ENCODE data around the gene FAM227A. TPM values are rescaled to one million over a fixed set of nuclear protein-coding genes. Genes with fewer than 3 reads are reported as not detected.

FAM227A gene
- total and polyA plus RNA-seq, 2 of the 8 experiments (the other 6 are each of a cell fraction or from before 2014, with no cell fraction given), result 2.1 to 3.9 TPM

DNA sequence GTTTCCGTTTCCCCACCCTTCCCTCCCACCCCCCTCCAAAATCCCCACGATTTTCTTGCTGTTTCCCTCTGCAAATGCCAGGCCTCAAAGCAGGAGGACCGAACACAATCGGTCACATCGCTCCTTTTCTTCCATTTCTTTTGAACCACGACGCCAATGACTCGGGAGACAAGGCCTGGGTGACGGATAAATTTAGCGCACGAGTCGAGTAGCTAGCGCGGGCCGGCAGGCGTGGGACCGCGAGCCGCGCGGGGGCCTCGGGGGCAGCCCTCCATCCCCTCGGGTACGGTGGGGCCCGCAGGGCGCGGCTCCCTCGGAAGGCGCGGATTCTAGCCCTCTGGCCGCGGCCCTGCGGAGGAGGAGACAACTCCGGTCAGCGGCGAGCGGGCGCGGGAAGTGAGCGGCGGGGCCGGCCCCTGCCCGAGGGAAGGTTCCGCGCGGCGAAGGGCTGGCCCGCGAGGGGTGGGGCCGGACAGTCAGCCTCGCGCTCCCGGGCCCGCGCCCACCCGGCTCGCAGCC lies 44.1 kb upstream of the FAM227A start:
- peak overlapping the region; percentile 90 to 94 (median 90) for H3K9ac ChIP-seq (replicated peaks in 1 of 4; ENCODE audit: extremely low read depth in 1 of 4, low read depth in 3 of 4, low read length in 3 of 4)
- no peak for DNase-seq (ENCODE audit: low read depth in 1 of 2, low spot score in 2 of 2)
- no peak overlapping the region for H4K91ac ChIP-seq (replicated peaks; ENCODE audit: insufficient read length, low read length)
- no peak overlapping the region for H2AK5ac ChIP-seq (ENCODE audit: low read depth, low read length)
- no peaks in the 10 kb centered on the region for H3K27me3 ChIP-seq (replicated peaks in 1 of 4; ENCODE audit: control insufficient read depth in 3 of 4, extremely low read depth in 1 of 4, insufficient read depth in 3 of 4, low read length in 3 of 4)
- no peaks in the 10 kb centered on the region for H3K9me3 ChIP-seq (ENCODE audit: insufficient read depth in 2 of 2, low read depth in 1 of 2, low read length in 1 of 2)
- peaks cover 2% of the 10 kb centered on the region; the same call in 1 of the 2 replicates for H3K79me1 ChIP-seq (ENCODE audit: low read depth, low read length)
- no peak overlapping the region for H3K14ac ChIP-seq (ENCODE audit: insufficient read length)
- H3K23ac ChIP-seq (ENCODE audit: insufficient read length), result no peak overlapping the region
- H2BK15ac ChIP-seq (ENCODE audit: low read length), result 0 out of 2 replicates have a peak overlapping the region, but pooled peaks have one; percentile 68
- peak overlapping the region; percentile 97 for H3K27ac ChIP-seq (ENCODE audit: low read depth, low read length)
- H3K4me2 ChIP-seq (ENCODE audit: insufficient read depth in 1 of 2, low read depth in 2 of 2, low read length in 2 of 2), result peak overlapping the region; percentile 81 to 96
- no peak overlapping the region for H2BK120ac ChIP-seq (replicated peaks; ENCODE audit: low read depth, low read length)
- 0 out of 2 replicates have a peak overlapping the region, but pooled peaks have one; percentile 9 for H2AFZ ChIP-seq (ENCODE audit: low read length)
- H2BK12ac ChIP-seq (ENCODE audit: low read depth, low read length), result no peak overlapping the region; the same call in 1 of the 2 replicates
- peak overlapping the region; percentile 74 to 100 (median 88) for H3K4me3 ChIP-seq (ENCODE audit: extremely low read depth in 1 of 4, insufficient read depth in 2 of 4, low read depth in 3 of 4, low read length in 4 of 4)
- CTCF ChIA-PET (ENCODE audit: partially characterized antibody), result interaction anchor here (0.5 to 1.5 kb wide), 3 partner anchors 19 to 274 kb away, joined by 3 to 11 read pairs (median 3); partner anchors contain the start of gene TOMM22
- no peaks in the 10 kb centered on the region; a peak in 2 of 8 replicates for H3K36me3 ChIP-seq (ENCODE audit: control insufficient read depth in 2 of 4, insufficient read depth in 4 of 4, low read length in 3 of 4)
- H2BK5ac ChIP-seq (ENCODE audit: low read depth, low read length), result peak overlapping the region; percentile 27; the same call in 1 of the 2 replicates
- H4K20me1 ChIP-seq (replicated peaks in 1 of 2; ENCODE audit: control insufficient read depth in 1 of 2, insufficient read depth in 2 of 2, low read length in 2 of 2), result peaks cover 0 to 3% of the 10 kb centered on the region in 2 experiments
- H3K18ac ChIP-seq (ENCODE audit: extremely low read depth, low read length), result peak overlapping the region; percentile 36; the same call in 1 of the 2 replicates
- peak overlapping the region; percentile 56 for H4K5ac ChIP-seq (ENCODE audit: insufficient read length, low read depth, low read length)
- peaks cover 0 to 31% of the 10 kb centered on the region in 2 experiments; a peak in 2 of 4 replicates for H3K79me2 ChIP-seq (ENCODE audit: control insufficient read depth in 1 of 2, insufficient read depth in 2 of 2, low read length in 2 of 2)
- WGBS, 2 experiments (ENCODE audit: extremely low coverage in 1 of 2, insufficient coverage in 1 of 2, insufficient read length in 1 of 2, insufficient replicate concordance in 2 of 2, low coverage in 1 of 2, low lambda C conversion rate in 2 of 2, missing lambda C conversion rate in 1 of 2), result 2% methylated on average over 42 of the region's 57 CpGs; no CpG with 5 or more reads in 1 of the 2 experiments
- peak overlapping the region; percentile 84; the same call in 1 of the 2 replicates for H4K8ac ChIP-seq (ENCODE audit: extremely low read depth, insufficient read depth, low read length)
- POLR2A ChIA-PET (ENCODE audit: partially characterized antibody), result interaction anchor here (0.8 to 13.1 kb wide), 4 partner anchors 8 to 17 kb away, joined by 3 to 123 read pairs (median 6); partner anchors contain the start of gene TOMM22
- no peak for FAIRE-seq
- H3K4ac ChIP-seq (replicated peaks; ENCODE audit: insufficient read length, low read depth, low read length), result no peak overlapping the region
- H3K23me2 ChIP-seq (ENCODE audit: low read depth, low read length), result peaks cover 14% of the 10 kb centered on the region
- H2BK20ac ChIP-seq (ENCODE audit: low read length), result no peak overlapping the region
- H3K4me1 ChIP-seq (replicated peaks in 1 of 4; ENCODE audit: control insufficient read depth in 3 of 4, insufficient read depth in 4 of 4, low read length in 3 of 4), result peaks cover 7 to 19% (median 12%) of the 10 kb centered on the region in 4 experiments; a peak in 6 of 7 replicates
- H3K56ac ChIP-seq (replicated peaks; ENCODE audit: insufficient read length, low read depth, low read length), result no peak overlapping the region
- no peak for TF ChIP-seq FOSL1 (IDR thresholded peaks at IDR 0.05; ENCODE audit: insufficient read depth, low read depth, low read length)
- TF ChIP-seq SIN3A (conservative IDR thresholded peaks at IDR 0.05 in 1 of 2, IDR thresholded peaks at IDR 0.05 in 1 of 2; ENCODE audit: low read depth in 1 of 2, low read length in 2 of 2), result peak in 1 of 2 experiments; percentile 18; a peak in 1 of 4 replicates
- no peak for TF ChIP-seq CBX5 (IDR thresholded peaks at IDR 0.05; ENCODE audit: low read depth, low read length)
- TF ChIP-seq CEBPB (IDR thresholded peaks at IDR 0.05; ENCODE audit: low read depth, low read length), result no peak
- TF ChIP-seq, protein P1, sequence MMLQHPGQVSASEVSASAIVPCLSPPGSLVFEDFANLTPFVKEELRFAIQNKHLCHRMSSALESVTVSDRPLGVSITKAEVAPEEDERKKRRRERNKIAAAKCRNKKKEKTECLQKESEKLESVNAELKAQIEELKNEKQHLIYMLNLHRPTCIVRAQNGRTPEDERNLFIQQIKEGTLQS (IDR thresholded peaks at IDR 0.05; ENCODE audit: insufficient read depth, low read depth, low read length), result no peak
- no peak for TF ChIP-seq JUND (IDR thresholded peaks at IDR 0.05; ENCODE audit: low read length)
- TF ChIP-seq PHF8 (conservative IDR thresholded peaks at IDR 0.05; ENCODE audit: low read depth, low read length), result peak; percentile 44
- no peak for TF ChIP-seq RFX5 (IDR thresholded peaks at IDR 0.05; ENCODE audit: borderline replicate concordance, low read depth, low read length)
- no peak for TF ChIP-seq CTBP2 (IDR thresholded peaks at IDR 0.05; ENCODE audit: borderline replicate concordance, insufficient read depth, insufficient read length, low read length)
- peak; percentile 26 for TF ChIP-seq TAF7 (optimal IDR thresholded peaks at IDR 0.05; ENCODE audit: borderline replicate concordance, low read depth, low read length)
- no peak for TF ChIP-seq ASH2L (IDR thresholded peaks at IDR 0.05; ENCODE audit: low read length)
